NCI-H1436 (cell line): Measurements from ENCODE around the gene CEP170.

ENCODE experiments used
- DNase-seq: peaks from one replicate; lab custom pipeline; 2025; lab: John Stamatoyannopoulos, UW

Gene CEP170

DNA sequence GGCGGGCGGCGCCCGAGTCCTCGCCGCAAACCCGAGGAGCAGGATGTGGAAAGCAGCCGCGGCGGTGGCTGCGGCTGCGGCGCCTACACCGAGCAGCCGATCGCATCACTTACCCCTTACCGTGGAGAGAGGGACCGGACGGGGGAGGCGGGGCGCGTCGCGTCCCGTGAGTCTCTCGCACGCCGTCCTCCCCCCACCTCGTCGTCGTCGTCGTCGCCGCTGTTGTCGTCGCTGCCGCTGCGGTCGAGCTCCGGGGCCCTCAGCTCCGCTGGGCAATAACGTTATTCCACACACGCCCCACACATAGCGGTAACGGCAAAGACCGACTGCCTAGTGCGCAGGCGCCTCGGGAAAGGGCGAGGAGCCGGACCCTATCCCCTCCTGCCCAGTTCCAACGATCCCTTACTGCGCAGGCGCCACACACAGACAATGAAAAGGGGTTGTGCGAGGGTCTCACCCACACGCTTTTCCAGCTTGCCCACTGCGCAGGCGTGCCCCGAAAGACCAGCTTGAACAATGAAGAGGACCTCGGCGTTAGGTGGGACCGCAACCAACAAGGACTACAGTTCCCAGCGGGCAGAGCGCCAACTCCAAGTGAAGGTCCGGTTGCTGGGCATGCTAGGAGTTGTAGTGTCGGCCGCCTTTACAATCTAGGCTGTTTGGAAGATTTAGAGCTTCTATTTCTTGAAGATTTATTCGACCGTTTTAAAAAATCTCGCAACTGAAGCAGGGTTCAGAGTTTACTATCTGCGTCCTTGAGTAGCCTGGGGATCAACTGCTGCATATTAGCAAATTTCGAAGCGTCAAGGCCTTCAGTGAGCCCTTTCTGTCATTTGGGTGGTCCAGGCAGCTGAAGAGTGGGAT, at the start of gene CEP170:
Gene CEP170, minus strand, starts transcription at position 355 of the 864 bp plus-strand sequence. CDS start 30,001 bp downstream, outside the sequence.
- DNase-seq: peak; percentile 100

GRCh38 chr1:243301059-243301458, 46.0 kb upstream of the CEP170 start:
- DNase-seq: no peak

- DNase-seq: no peak
Observed at GRCh38 chr1:243299069-243299468, 44.0 kb upstream of the CEP170 start.

DNA sequence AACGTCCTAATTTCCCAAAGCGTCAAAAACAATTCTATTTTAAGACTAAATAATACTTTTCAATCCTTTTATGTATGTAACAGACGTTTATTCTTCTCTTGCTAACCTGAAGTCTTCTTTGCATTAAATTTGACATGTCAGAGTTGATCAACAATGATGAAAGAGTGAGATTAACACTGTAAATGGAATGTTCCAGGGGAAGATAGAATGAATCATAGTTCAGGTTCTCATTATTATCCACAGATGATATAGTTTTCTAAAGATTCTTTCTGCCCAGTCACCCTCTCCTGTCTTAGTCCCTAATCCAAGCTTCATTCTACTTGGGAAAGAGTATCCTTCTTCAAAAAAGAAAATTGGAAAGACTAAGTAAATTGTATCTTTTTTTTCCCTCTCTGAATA, 39.6 kb upstream of the CEP170 start:
- DNase-seq: no peak

GRCh38 chr1:243293941-243294722, 39.1 kb upstream of the CEP170 start:
- DNase-seq: no peak

DNA sequence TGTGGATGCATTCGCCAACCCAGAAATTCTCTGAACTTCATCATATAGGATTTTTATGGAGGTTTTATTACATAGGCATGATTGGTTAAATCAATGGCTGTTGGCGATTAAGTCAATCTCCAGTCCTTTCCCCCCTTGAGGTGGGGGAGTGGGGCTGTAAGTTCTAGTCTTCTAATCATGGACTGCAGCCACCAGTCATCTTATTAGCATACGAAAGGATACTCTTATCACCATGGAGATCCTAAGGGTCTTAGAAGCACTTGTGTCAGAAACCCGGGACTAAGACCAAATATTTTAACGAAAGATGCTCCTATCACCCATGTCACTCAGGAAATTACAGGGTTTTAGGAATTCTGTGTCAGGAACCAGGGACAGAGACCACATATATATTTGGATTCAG, 37.0 kb upstream of the CEP170 start:
- DNase-seq: no peak

- no peak for DNase-seq
Observed at GRCh38 chr1:243291292-243291691, 36.2 kb upstream of the CEP170 start.

- DNase-seq: no peak
Observed at GRCh38 chr1:243288062-243288461, 33.0 kb upstream of the CEP170 start.

DNA sequence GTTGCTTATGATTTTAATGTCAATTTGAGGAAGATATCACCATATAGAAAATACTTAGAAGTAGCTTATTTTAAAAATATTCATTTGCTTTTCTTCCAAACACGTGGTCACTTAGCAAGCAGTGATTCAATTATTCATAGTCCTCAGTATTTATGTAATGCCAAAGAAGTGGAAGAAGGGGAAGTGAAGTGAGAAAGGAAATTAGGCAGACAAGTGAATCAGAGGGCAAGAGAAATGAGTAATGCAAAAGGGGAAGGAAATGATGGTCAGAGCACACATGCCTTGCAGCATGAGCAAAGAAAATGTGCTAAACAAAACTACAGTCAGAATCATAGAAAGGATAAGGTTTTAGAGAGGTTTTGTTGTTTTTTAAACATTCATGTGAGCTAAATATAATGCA, 32.6 kb upstream of the CEP170 start:
- no peak for DNase-seq

GRCh38 chr1:243287123-243287460, 32.0 kb upstream of the CEP170 start:
- DNase-seq: no peak

- no peak for DNase-seq
Observed at GRCh38 chr1:243286409-243287122, 31.5 kb upstream of the CEP170 start.

GRCh38 chr1:243281672-243282071, 26.6 kb upstream of the CEP170 start:
- no peak for DNase-seq

- no peak for DNase-seq
Observed at GRCh38 chr1:243280571-243281129, 25.6 kb upstream of the CEP170 start.

DNA sequence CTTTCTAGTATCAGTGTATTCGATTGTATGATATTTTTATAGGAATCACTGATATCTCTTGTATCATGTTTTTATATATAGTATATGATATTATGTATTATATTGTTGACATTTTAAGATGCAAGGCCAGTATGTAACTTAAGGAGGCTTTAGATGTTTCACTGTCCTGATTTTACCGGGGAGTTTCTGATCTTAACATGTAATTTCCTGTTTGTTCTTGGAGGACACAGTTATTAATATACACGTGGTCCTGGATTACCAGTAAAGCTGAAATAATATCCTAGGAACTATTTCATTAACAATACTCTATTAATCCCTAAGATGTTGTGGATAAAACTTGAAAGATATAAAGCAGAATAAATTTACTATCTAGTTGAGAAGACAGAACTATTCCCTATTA, 20.2 kb upstream of the CEP170 start:
- DNase-seq: no peak

- DNase-seq: no peak
Observed at GRCh38 chr1:243273945-243274344, 18.9 kb upstream of the CEP170 start.

GRCh38 chr1:243273506-243273905, 18.4 kb upstream of the CEP170 start:
- DNase-seq: no peak

DNA sequence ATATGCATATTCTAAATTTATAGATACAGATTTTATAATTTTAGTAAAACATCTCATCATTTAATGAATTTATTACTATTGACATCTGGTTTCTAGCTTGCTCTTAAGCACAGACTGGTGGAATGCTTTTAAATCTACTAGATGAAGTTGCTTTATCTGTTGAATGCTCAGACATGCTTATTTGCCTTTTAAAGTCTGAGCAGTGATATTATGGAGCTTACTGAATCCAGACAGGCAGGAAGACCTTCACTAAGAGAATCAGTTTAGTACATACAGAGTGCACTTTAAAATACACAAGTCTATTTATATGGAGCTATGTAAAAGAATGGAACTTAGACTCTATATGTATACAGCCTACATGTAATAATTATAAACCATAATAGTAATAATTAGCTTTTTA, 17.3 kb upstream of the CEP170 start:
- no peak for DNase-seq

DNA sequence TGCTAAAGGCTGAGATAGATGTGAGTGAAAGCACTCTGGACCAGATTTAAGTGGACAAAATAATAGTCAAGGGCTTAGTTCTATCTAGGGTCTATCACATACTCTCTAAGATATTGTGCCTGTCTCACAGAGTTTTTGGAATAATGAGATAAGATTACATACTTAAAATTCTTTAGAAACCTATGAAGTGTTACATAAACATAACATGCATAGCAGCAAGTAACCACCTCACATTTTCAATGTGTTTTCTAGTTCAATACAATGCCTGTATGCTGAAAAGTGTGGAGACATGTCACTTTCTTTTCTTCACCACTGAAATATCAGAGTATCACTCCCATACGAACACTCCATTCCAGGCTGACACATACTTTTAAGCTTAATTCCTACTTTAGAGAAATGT, 16.9 kb upstream of the CEP170 start:
- no peak for DNase-seq

- DNase-seq: no peak
Observed at GRCh38 chr1:243270097-243270864, 15.2 kb upstream of the CEP170 start.

DNA sequence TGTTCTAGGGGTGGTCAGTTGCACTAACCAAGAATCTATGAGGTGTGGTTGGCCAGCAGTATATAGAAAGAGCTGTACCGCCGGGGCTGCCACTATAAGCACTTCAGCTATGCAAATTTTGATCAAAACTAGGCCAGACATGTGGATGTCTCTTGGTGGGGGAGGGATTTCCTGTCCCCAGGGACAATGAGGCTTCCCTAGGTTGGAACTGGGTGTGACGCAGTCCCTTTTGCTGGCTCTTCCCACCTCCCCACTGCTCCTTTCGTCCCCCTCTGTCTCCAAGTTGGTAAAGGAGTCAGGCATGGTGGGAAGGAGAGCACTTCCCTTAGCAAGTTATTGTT, 14.3 kb upstream of the CEP170 start:
- DNase-seq: no peak

DNA sequence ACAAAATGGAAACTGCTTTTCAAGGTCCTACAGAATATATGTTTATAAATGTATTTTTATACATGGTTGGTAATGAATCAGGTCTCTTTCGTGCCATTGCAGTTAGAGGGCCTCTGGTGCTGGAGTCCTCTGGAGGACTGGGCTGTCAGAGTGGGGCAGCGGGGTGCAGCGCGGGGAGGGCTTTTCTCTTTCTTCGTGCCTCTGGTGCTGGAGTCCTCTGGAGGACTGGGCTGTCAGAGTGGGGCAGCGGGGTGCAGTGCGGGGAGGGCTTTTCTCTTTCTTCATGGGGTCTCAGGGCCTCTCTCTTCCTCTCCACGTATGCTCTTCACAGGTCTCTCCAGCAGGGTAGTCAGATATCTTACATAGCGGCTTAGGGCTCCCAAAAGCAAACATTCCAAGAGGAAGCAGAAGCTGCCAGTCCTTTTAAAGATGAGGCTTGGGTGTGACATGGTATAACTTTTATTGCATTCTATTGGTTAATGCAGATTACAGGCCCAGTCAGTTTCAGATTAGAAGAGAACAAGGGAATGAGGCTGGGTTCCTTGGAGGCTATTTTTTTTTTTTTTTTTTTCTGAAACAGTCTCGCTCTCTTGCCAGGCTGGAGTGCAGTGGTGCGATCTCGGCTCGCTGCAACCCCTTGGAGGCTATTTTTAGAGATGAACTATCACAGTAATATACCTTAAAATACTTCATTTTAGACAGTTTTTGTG, 13.8 kb upstream of the CEP170 start:
- no peak for DNase-seq
